Measurements from ENCODE around the gene ZNF423. TPM values are rescaled to one million over a fixed set of nuclear protein-coding genes. Genes with fewer than 3 reads are reported as not detected.

ZNF423 gene
- total RNA-seq, 4 donors from 2014 or later = 6.6 to 22.9 (median 8.6) TPM

DNA sequence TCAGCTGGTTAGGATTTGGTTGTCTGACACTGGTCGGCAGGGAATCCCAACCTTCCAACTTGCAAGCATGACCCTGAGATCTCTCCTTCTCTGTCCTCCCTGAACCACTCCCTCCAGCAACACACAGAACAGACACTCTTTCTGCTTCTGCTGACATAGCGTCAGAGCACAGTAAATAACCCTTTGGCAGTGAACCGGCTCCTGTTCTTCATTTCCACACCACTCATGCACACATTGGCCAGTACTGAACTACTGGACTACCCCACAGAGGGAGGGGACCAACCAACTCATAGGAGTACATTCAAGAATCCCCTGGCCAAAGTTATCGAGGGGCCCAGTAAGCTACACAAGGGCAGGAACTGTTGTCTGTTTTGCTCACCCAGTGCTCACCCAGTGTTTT is 138.2 kb downstream of the ZNF423 start:
- TF ChIP-seq, protein P1, sequence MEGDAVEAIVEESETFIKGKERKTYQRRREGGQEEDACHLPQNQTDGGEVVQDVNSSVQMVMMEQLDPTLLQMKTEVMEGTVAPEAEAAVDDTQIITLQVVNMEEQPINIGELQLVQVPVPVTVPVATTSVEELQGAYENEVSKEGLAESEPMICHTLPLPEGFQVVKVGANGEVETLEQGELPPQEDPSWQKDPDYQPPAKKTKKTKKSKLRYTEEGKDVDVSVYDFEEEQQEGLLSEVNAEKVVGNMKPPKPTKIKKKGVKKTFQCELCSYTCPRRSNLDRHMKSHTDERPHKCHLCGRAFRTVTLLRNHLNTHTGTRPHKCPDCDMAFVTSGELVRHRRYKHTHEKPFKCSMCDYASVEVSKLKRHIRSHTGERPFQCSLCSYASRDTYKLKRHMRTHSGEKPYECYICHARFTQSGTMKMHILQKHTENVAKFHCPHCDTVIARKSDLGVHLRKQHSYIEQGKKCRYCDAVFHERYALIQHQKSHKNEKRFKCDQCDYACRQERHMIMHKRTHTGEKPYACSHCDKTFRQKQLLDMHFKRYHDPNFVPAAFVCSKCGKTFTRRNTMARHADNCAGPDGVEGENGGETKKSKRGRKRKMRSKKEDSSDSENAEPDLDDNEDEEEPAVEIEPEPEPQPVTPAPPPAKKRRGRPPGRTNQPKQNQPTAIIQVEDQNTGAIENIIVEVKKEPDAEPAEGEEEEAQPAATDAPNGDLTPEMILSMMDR (IDR thresholded peaks at IDR 0.05) = no peak
- DNase-seq (ENCODE audit: low spot score) = no peak
- ATAC-seq (ENCODE audit: low FRiP score) = no peak

DNA sequence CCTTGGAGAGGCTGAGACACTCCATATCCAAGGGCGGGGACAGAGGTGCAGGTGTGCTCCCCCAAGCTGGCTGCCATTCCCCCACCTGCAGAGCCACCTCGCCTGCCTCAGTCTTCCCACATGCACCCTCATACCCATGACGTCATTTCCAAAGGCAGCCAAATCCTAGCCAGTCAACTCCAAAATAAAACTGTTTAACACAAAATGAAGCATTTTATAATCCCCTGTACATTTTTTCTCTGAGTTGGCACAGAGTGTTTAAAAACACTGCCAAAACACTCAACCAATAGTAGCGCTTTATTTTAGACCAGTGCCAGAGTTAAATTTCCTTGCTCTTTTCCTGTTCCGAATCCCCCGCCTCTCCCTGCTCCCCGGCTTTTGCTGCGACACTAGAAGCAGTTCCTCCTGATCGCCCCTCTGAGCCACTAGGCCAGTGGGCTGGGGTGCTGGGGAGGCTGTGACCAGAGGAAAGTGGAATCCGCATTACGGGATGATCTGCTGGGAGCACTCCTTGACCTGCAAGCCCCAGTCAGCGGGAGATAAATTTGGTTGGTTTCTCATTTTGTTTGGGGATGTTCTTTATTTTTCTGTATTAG is 139.5 kb downstream of the ZNF423 start:
- no peak for DNase-seq (ENCODE audit: low spot score)
- no peak for ATAC-seq (ENCODE audit: low FRiP score)
- TF ChIP-seq, protein P1 (IDR thresholded peaks at IDR 0.05) = no peak

DNA sequence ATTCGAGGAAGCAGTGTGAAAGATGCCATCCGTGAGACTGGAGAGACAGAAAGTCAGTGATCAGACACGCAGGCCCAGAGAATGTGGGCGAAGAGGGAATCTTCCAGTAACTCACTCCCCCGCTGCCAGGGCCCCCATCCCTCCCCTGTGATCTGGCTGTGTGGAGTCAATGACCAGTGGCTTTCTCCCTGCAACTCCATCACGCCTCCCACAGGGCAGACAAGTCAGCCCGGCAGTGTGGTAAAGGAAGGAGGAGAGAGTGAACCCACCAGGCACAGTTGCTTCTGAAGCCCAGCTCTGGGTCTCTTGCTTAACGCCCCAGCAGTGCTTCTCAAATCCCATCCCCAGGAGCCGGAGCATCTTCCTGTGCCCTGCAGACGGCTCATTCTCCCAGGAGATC is 142.1 kb downstream of the ZNF423 start:
- TF ChIP-seq, protein P1 (IDR thresholded peaks at IDR 0.05) = no peak
- ATAC-seq (ENCODE audit: low FRiP score) (no peak), DNase-seq (ENCODE audit: low spot score) (no peak)

DNA sequence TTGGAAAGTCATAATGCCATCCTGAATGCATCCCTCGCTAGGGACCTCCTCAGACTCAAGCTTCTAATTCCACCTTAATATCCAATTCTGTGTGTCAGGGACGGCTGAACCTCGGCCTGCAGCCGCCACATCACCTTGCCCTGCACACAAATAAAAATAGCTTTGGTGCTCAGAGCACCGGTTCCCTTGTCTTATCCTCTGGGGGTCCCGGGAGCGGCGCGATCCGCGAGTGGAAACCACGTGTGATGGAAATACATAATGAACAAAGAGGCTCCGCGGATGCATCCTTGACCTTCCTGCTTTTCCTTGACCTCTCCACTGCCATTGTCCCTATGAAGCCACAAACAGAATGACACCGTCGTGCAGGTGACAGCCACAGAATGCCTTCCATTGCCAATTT is 143.4 kb downstream of the ZNF423 start:
- DNase-seq (ENCODE audit: low spot score) = no peak
- TF ChIP-seq, protein P1 (IDR thresholded peaks at IDR 0.05) = no peak
- no peak for ATAC-seq (ENCODE audit: low FRiP score)

DNA sequence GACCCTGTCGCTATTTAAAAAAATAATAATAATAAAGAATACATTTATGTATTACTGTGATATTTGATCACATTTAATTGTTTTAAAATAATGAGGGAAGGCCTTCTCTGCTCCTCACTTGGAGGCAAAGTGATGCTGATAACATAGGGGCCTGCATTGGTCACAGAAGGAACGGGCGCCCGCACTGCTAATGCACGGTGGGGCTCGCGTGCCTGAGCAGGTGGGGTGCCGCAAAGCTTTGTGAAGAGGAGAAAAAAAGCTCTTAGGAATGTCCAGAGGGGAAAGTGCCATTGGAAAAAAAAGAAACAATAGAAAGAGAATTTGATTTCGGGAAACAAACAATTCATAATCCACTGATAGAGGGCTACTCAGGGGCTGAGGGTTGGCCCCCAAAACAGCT is 143.8 kb downstream of the ZNF423 start:
- TF ChIP-seq, protein P1 (IDR thresholded peaks at IDR 0.05) = no peak
- DNase-seq (ENCODE audit: low spot score) (no peak), ATAC-seq (ENCODE audit: low FRiP score) (no peak)

DNA sequence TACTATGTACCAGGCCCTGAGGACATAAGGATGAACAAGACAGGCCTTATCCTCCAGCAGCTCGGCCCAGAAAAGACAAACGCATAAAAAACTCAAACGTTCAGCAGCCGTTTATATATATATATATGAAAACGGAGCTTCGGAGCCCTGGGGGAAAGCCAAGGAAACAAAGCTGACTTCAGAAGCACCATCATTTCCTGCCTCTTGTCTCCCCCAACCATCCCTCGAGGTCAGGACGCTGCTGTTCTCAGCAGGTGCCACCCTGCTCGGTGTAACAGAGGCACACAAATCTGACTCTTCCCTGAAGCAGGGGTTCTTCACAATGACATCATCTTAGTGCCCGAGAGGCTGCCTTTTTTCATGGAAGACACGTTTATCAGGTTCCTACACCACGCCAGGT is 146.9 kb downstream of the ZNF423 start:
- TF ChIP-seq, protein P1 (IDR thresholded peaks at IDR 0.05) = no peak
- DNase-seq (ENCODE audit: low spot score) (no peak), ATAC-seq (ENCODE audit: low FRiP score) (no peak)

DNA sequence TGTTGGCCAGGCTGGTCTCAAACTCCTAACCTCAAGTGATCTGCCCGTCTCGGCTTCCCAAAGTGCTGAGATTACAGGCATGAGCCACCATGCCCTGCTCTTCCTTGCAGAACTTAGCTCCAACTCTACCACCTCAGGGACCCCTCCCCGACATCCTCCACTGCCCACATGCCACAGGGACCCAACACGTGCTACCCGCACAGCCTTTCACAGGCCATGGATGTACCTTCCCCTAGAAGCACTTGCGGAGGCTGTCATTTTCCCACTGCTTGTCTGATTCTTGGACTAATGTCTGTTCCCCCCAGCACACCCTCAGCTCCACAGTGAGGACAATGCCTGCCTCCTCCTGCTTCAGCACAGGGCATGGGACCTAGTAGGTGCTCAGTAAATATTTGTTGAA is 147.4 kb downstream of the ZNF423 start:
- TF ChIP-seq, protein P1 (IDR thresholded peaks at IDR 0.05) = no peak
- ATAC-seq (ENCODE audit: low FRiP score) (no peak), DNase-seq (ENCODE audit: low spot score) (no peak)
